ENCODE results near the gene SH3RF2. TPM values are rescaled to one million over a fixed set of nuclear protein-coding genes. Genes with fewer than 3 reads are reported as not detected.

The SH3RF2 gene
- polyA plus RNA-seq, 3 donors: not detected

DNA sequence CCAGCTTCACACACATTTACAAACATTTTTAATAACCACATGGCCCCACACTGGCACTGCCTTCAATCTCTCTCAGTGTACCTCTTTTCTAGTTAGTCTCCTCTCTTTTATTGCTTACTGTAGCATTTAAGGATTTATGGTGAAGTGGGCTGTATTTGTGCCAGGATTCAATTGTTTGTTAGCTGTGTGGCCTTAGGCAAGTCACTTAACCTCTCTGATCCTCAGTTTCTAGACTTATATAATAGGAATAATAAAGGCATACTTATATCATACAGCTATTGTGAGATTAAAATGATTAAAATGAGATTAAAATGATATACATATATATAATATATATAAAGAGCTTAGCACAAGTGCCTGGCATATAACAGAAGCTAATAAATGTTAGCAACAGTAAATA is 6.4 kb downstream of the SH3RF2 start:
- H3K4me1 ChIP-seq (ENCODE audit: control insufficient read depth in 1 of 2, insufficient read depth in 2 of 2, low read length in 2 of 2): peaks cover 6 to 8% of the 10 kb centered on the region in 2 donors
- no peak overlapping the region for H3K4me3 Mint-ChIP-seq
- H3K4me1 Mint-ChIP-seq: peaks cover 18% of the 10 kb centered on the region

GRCh38 chr5:145943674-145944121 is 7.3 kb downstream of the SH3RF2 start:
- WGBS (ENCODE audit: insufficient coverage): 0% methylated on average over 1 of the region's 2 CpGs
- Histone ChIP-seq H3K79me2 (ENCODE audit: insufficient read depth, low read length) (no peaks in the 10 kb centered on the region), H3K9me3 (replicated peaks in 1 of 2; ENCODE audit: control insufficient read depth in 1 of 2, insufficient read depth in 1 of 2, low read length in 2 of 2) (no peaks in the 10 kb centered on the region), H3K4me1 (ENCODE audit: control insufficient read depth in 1 of 2, insufficient read depth in 2 of 2, low read length in 2 of 2) (peaks cover 6 to 8% of the 10 kb centered on the region in 2 donors), H3K27ac (ENCODE audit: low read depth in 1 of 2, low read length in 2 of 2) (no peak overlapping the region), H4K20me1 (ENCODE audit: insufficient read depth, low read length) (no peaks in the 10 kb centered on the region), H3K4me2 (replicated peaks; ENCODE audit: extremely low read depth, low read length, poor library complexity, severe bottlenecking) (no peak overlapping the region), H3K27me3 (ENCODE audit: control insufficient read depth in 2 of 2, insufficient read depth in 2 of 2, low read length in 2 of 2) (peaks cover 38 to 46% of the 10 kb centered on the region in 2 donors), H3K4me3 (replicated peaks in 1 of 3; ENCODE audit: low read depth in 2 of 3, low read length in 3 of 3) (no peak overlapping the region), H3K9ac (ENCODE audit: insufficient read depth, low read length, poor library complexity, severe bottlenecking) (no peak overlapping the region), H2AFZ (ENCODE audit: insufficient read depth, low read depth, low read length, poor library complexity, severe bottlenecking) (no peak overlapping the region), H3K36me3 (replicated peaks in 1 of 2; ENCODE audit: control insufficient read depth in 1 of 2, insufficient read depth in 2 of 2, low read length in 2 of 2) (no peaks in the 10 kb centered on the region)
- TF ChIP-seq, protein P1, sequence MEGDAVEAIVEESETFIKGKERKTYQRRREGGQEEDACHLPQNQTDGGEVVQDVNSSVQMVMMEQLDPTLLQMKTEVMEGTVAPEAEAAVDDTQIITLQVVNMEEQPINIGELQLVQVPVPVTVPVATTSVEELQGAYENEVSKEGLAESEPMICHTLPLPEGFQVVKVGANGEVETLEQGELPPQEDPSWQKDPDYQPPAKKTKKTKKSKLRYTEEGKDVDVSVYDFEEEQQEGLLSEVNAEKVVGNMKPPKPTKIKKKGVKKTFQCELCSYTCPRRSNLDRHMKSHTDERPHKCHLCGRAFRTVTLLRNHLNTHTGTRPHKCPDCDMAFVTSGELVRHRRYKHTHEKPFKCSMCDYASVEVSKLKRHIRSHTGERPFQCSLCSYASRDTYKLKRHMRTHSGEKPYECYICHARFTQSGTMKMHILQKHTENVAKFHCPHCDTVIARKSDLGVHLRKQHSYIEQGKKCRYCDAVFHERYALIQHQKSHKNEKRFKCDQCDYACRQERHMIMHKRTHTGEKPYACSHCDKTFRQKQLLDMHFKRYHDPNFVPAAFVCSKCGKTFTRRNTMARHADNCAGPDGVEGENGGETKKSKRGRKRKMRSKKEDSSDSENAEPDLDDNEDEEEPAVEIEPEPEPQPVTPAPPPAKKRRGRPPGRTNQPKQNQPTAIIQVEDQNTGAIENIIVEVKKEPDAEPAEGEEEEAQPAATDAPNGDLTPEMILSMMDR (IDR thresholded peaks at IDR 0.05): no peak
- peaks cover 16 to 40% (median 31%) of the 10 kb centered on the region in 3 donors for H3K27me3 Mint-ChIP-seq (ENCODE audit: low read depth in 3 of 3)
- DNase-seq: peak; percentile 39 to 49 (median 49)
- peaks cover 18% of the 10 kb centered on the region for H3K4me1 Mint-ChIP-seq
- H3K9me3 Mint-ChIP-seq: no peaks in the 10 kb centered on the region
- peak overlapping the region in 1 of 2 donors; percentile 39 for H3K4me3 Mint-ChIP-seq
- H3K27ac Mint-ChIP-seq: no peak overlapping the region
- intact Hi-C loops (cut with micrococcal nuclease): no loop called here
- H3K36me3 Mint-ChIP-seq: no peaks in the 10 kb centered on the region

More for the DNA sequence above, 6.4 kb downstream of the SH3RF2 start:
- Histone ChIP-seq H3K27ac (ENCODE audit: low read depth in 1 of 2, low read length in 2 of 2) (no peak overlapping the region), H3K4me2 (replicated peaks; ENCODE audit: extremely low read depth, low read length, poor library complexity, severe bottlenecking) (no peak overlapping the region), H3K9ac (ENCODE audit: insufficient read depth, low read length, poor library complexity, severe bottlenecking) (no peak overlapping the region), H3K79me2 (ENCODE audit: insufficient read depth, low read length) (no peaks in the 10 kb centered on the region), H3K36me3 (replicated peaks in 1 of 2; ENCODE audit: control insufficient read depth in 1 of 2, insufficient read depth in 2 of 2, low read length in 2 of 2) (no peaks in the 10 kb centered on the region), H2AFZ (ENCODE audit: insufficient read depth, low read depth, low read length, poor library complexity, severe bottlenecking) (no peak overlapping the region), H3K4me3 (replicated peaks in 1 of 3; ENCODE audit: low read depth in 2 of 3, low read length in 3 of 3) (no peak overlapping the region), H3K27me3 (ENCODE audit: control insufficient read depth in 2 of 2, insufficient read depth in 2 of 2, low read length in 2 of 2) (peaks cover 29 to 45% of the 10 kb centered on the region in 2 donors), H4K20me1 (ENCODE audit: insufficient read depth, low read length) (no peaks in the 10 kb centered on the region), H3K9me3 (replicated peaks in 1 of 2; ENCODE audit: control insufficient read depth in 1 of 2, insufficient read depth in 1 of 2, low read length in 2 of 2) (no peaks in the 10 kb centered on the region)
- H3K27me3 Mint-ChIP-seq (ENCODE audit: low read depth in 3 of 3): peaks cover 15 to 42% (median 37%) of the 10 kb centered on the region in 3 donors
- H3K36me3 Mint-ChIP-seq: no peaks in the 10 kb centered on the region
- H3K27ac Mint-ChIP-seq: no peak overlapping the region
- DNase-seq: no peak
- no peaks in the 10 kb centered on the region for H3K9me3 Mint-ChIP-seq
- intact Hi-C loops (cut with micrococcal nuclease): no loop called here
- TF ChIP-seq, protein P1 (IDR thresholded peaks at IDR 0.05): no peak

All from CD14-positive monocyte (primary cell).